Measurements from ENCODE around the gene YPEL3.

YPEL3 gene

GRCh38 chr16:30075503-30076275, 20.3 kb downstream of the YPEL3 start, which contains the start of gene PPP4C:
TSS of gene PPP4C (plus strand) at chr16:30075994. CDS start at chr16:30076378, 384 bp downstream.
- peaks cover 6% of the 10 kb centered on the region for H3K4me1 ChIP-seq
- H2AFZ ChIP-seq: peak within 1 kb of the TSS; percentile 87
- no peaks in the 10 kb centered on the region for H3K36me3 ChIP-seq (ENCODE audit: control insufficient read depth, insufficient read depth, low read length)
- H3K27ac ChIP-seq: peak within 1 kb of the TSS; percentile 90
- H3K9ac ChIP-seq: peak within 1 kb of the TSS; percentile 75
- H3K9me3 ChIP-seq (ENCODE audit: control insufficient read depth, low read length): no peaks in the 10 kb centered on the region
- H3K4me2 ChIP-seq (ENCODE audit: low read length): peak within 1 kb of the TSS; percentile 65
- TF ChIP-seq CTCF (IDR thresholded peaks at IDR 0.05): no peak
- no peaks in the 10 kb centered on the region for H3K27me3 ChIP-seq (ENCODE audit: control insufficient read depth, insufficient read depth, low read length)
- peak within 1 kb of the TSS; percentile 83 for H3K4me3 ChIP-seq (ENCODE audit: low read depth, low read length)
- peaks cover 34% of the 10 kb centered on the region for H3K79me2 ChIP-seq

- no peak overlapping the region for H2AFZ ChIP-seq
- H3K9ac ChIP-seq: no peak overlapping the region
- peaks cover 5% of the 10 kb centered on the region for H3K36me3 ChIP-seq (ENCODE audit: control insufficient read depth, insufficient read depth, low read length)
- H3K79me2 ChIP-seq: peaks cover 44% of the 10 kb centered on the region
- no peak for TF ChIP-seq CTCF (IDR thresholded peaks at IDR 0.05)
- H3K4me1 ChIP-seq: peaks cover 27% of the 10 kb centered on the region
- H3K4me2 ChIP-seq (ENCODE audit: low read length): peak overlapping the region; percentile 33
- no peak overlapping the region for H3K4me3 ChIP-seq (ENCODE audit: low read depth, low read length)
- no peaks in the 10 kb centered on the region for H3K9me3 ChIP-seq (ENCODE audit: control insufficient read depth, low read length)
- H3K27me3 ChIP-seq (ENCODE audit: control insufficient read depth, insufficient read depth, low read length): no peaks in the 10 kb centered on the region
- no peak overlapping the region for H3K27ac ChIP-seq
Observed at GRCh38 chr16:30070490-30070889, 25.5 kb downstream of the YPEL3 start.

- no peak for TF ChIP-seq CTCF (IDR thresholded peaks at IDR 0.05)
- peaks cover 27% of the 10 kb centered on the region for H3K4me1 ChIP-seq
- H2AFZ ChIP-seq: no peak overlapping the region
- H3K27ac ChIP-seq: no peak overlapping the region
- H3K27me3 ChIP-seq (ENCODE audit: control insufficient read depth, insufficient read depth, low read length): no peaks in the 10 kb centered on the region
- H3K9ac ChIP-seq: no peak overlapping the region
- no peaks in the 10 kb centered on the region for H3K9me3 ChIP-seq (ENCODE audit: control insufficient read depth, low read length)
- peak overlapping the region; percentile 23 for H3K4me3 ChIP-seq (ENCODE audit: low read depth, low read length)
- H3K36me3 ChIP-seq (ENCODE audit: control insufficient read depth, insufficient read depth, low read length): peaks cover 5% of the 10 kb centered on the region
- H3K4me2 ChIP-seq (ENCODE audit: low read length): peak overlapping the region; percentile 52
- H3K79me2 ChIP-seq: peaks cover 37% of the 10 kb centered on the region
Observed at GRCh38 chr16:30069611-30070462, 26.2 kb downstream of the YPEL3 start.

GRCh38 chr16:30068750-30069610, 27.0 kb downstream of the YPEL3 start:
- peak; percentile 55 for TF ChIP-seq CTCF (IDR thresholded peaks at IDR 0.05)
- Histone ChIP-seq H3K9me3 (ENCODE audit: control insufficient read depth, low read length) (no peaks in the 10 kb centered on the region), H3K4me3 (ENCODE audit: low read depth, low read length) (peak overlapping the region; percentile 23), H2AFZ (no peak overlapping the region), H3K4me1 (peaks cover 32% of the 10 kb centered on the region), H3K36me3 (ENCODE audit: control insufficient read depth, insufficient read depth, low read length) (peaks cover 5% of the 10 kb centered on the region), H3K27ac (peak overlapping the region; percentile 24), H3K9ac (no peak overlapping the region), H3K27me3 (ENCODE audit: control insufficient read depth, insufficient read depth, low read length) (no peaks in the 10 kb centered on the region), H3K4me2 (ENCODE audit: low read length) (peak overlapping the region; percentile 52), H3K79me2 (peaks cover 36% of the 10 kb centered on the region)

All from parathyroid adenoma (tissue), 2 donors.